Glomerular endothelial cell (primary cell): Measurements from ENCODE around the gene TOR1AIP1. TPM values are rescaled to one million over a fixed set of nuclear protein-coding genes. Genes with fewer than 3 reads are reported as not detected.
A peak's percentile ranks its signal among the peaks of the same experiment; 100 is the strongest.

Source experiments
- DNase-seq: peaks from one replicate; pipeline ENCODE4 v3.0.0-alpha.2; 2011; ENCODE audit warnings: low read depth, low spot score; ENCODE audit errors: extremely low read depth
- total RNA-seq: library from RNA; depleted of rRNA; stranded (reverse); fragments of >200 nt; gene quantifications from 2 replicates; pipeline ENCODE4 v1.2.3, GENCODE V29; 2015

The TOR1AIP1 gene
- total RNA-seq, 1 donor from 2014 or later = 35.7 TPM

- DNase-seq = peak; percentile 72
These were observed 338 bp upstream of the TOR1AIP1 start for GRCh38 chr1:179881642-179882252.

- DNase-seq = no peak
These were observed 1.1 kb downstream of the TOR1AIP1 start for GRCh38 chr1:179883040-179883744.

- DNase-seq = no peak
These were observed 1.7 kb downstream of the TOR1AIP1 start for GRCh38 chr1:179883745-179884138.

GRCh38 chr1:179888071-179888470 lies 6.0 kb downstream of the TOR1AIP1 start:
- no peak for DNase-seq

- DNase-seq = no peak
These were observed 7.5 kb downstream of the TOR1AIP1 start for GRCh38 chr1:179889589-179889988.

- no peak for DNase-seq
These were observed 28.8 kb downstream of the TOR1AIP1 start for GRCh38 chr1:179910934-179911333.

GRCh38 chr1:179911812-179912211 lies 29.7 kb downstream of the TOR1AIP1 start:
- DNase-seq = no peak

GRCh38 chr1:179917601-179918429 lies 35.7 kb downstream of the TOR1AIP1 start:
- no peak for DNase-seq

- DNase-seq = no peak
These were observed 39.4 kb downstream of the TOR1AIP1 start for GRCh38 chr1:179921472-179921871.

- no peak for DNase-seq
These were observed 40.1 kb downstream of the TOR1AIP1 start for GRCh38 chr1:179921981-179922872.

- no peak for DNase-seq
These were observed 40.9 kb downstream of the TOR1AIP1 start for GRCh38 chr1:179923029-179923428.

GRCh38 chr1:179924268-179924667 lies 42.2 kb downstream of the TOR1AIP1 start:
- DNase-seq = no peak

- no peak for DNase-seq
These were observed 43.2 kb downstream of the TOR1AIP1 start for GRCh38 chr1:179925302-179925701.

- DNase-seq = no peak
These were observed 44.1 kb downstream of the TOR1AIP1 start for GRCh38 chr1:179925922-179926849.

- no peak for DNase-seq
These were observed 44.7 kb downstream of the TOR1AIP1 start for GRCh38 chr1:179926850-179927205.

GRCh38 chr1:179929955-179930798 lies 48.1 kb downstream of the TOR1AIP1 start:
- no peak for DNase-seq

- no peak for DNase-seq
These were observed 48.8 kb downstream of the TOR1AIP1 start for GRCh38 chr1:179930867-179931266.

GRCh38 chr1:179933219-179933618 lies 51.1 kb downstream of the TOR1AIP1 start:
- no peak for DNase-seq
